Heart right ventricle (tissue), 16 donors: ENCODE results near the gene SPOCK2. TPM values are rescaled to one million over a fixed set of nuclear protein-coding genes. Genes with fewer than 3 reads are reported as not detected.

Experiments used
- ATAC-seq, 8 donors: fragments of 200-7000 bp; cut with Tn5 transposase; one replicate each; pipeline ENCODE4 v1.9.1; 2020; ENCODE audit warnings: mild to moderate bottlenecking in 8 of 8, moderate library complexity in 8 of 8, moderate number of reproducible peaks in 1 of 8
- DNase-seq, 2 donors: peaks; one replicate each; pipeline ENCODE4 v3.0.0-alpha.2; 2020
- H3K27ac ChIP-seq, 10 donors: fragments of 200-600 bp; sonication (generic) in 2 of 10; one replicate each; pipeline versions ENCODE4 v1.5.0 to v1.8.0; 2020 to 2022; ENCODE audit warnings: mild to moderate bottlenecking in 3 of 10
- H3K27me3 ChIP-seq, 7 donors: fragments of 200-600 bp; one replicate each; pipeline ENCODE4 v1.8.0; 2021 to 2022; ENCODE audit warnings: mild to moderate bottlenecking in 2 of 7
- H3K36me3 ChIP-seq, 9 donors: fragments of 200-600 bp; sonication (generic) in 1 of 9; one replicate each; pipeline versions ENCODE4 v1.5.0 to v1.8.0; 2020 to 2022; ENCODE audit warnings: mild to moderate bottlenecking in 2 of 9
- H3K4me1 ChIP-seq, 9 donors: fragments of 200-600 bp; sonication (generic) in 1 of 9; one replicate each; pipeline versions ENCODE4 v1.5.0 to v1.8.0; 2020 to 2022; ENCODE audit warnings: mild to moderate bottlenecking in 4 of 9
- H3K4me3 ChIP-seq, 10 donors: fragments of 200-600 bp; sonication (generic) in 2 of 10; one replicate each; pipeline versions ENCODE4 v1.5.0 to v1.8.0; 2020 to 2022; ENCODE audit warnings: mild to moderate bottlenecking in 7 of 10, moderate library complexity in 2 of 10
- H3K9me3 ChIP-seq, 11 donors: fragments of 200-600 bp in 10 of 11; sonication (generic) in 2 of 11; one replicate each; pipeline versions ENCODE4 v1.5.0 to v1.8.0; 2013 to 2022; ENCODE audit warnings: mild to moderate bottlenecking in 2 of 11, control low read depth in 1 of 11, moderate library complexity in 1 of 11
- CTCF ChIP-seq, 9 donors: fragments of 200-600 bp; sonication (generic) in 2 of 9; IDR thresholded peaks; one replicate each; pipeline versions ENCODE4 v1.5.0 to v1.8.0; 2021 to 2022; ENCODE audit warnings: antibody characterized with exemption in 9 of 9, mild to moderate bottlenecking in 5 of 9, moderate library complexity in 1 of 9
- WGBS, 2 donors: extraction: QIAGEN DNeasy Blood & Tissue Kit; methylation state at CpG; one replicate each; pipeline ENCODE4 v1.1.7; 2013; ENCODE audit warnings: inconsistent platforms in 1 of 2; 5-methylcytosine and 5-hydroxymethylcytosine counted together
- intact Hi-C, 10 donors: fragments of 100-400 bp; cut with DNase I; formaldehyde crosslinking; loops; one replicate each; pipeline versions ENCODE4 v1.11.1 to v1.14.2; 2022
- polyA plus RNA-seq, 2 donors: library from polyadenylated mRNA; stranded (reverse); fragments of 200-250 nt; gene quantifications; one replicate each; pipeline ENCODE4 v1.2.3, GENCODE V29; 2013
- total RNA-seq, 10 donors: library from RNA; stranded (reverse); fragmentation: NEBNext Ultra II Directional in 3 of 10; extraction: Animal tissue kit (Norgen Biotek cat#: 25700) in 3 of 10; gene quantifications; one replicate each; pipeline versions ENCODE4 v1.2.1 to v1.2.4, GENCODE V29; 2021 to 2023
- donor health status: Arrhythmogenic right ventricular cardiomyopathy.
- donor health status: ischemic (EF 13 %, LVEDD 7.1; RV severe dilation, severe dysfunction).
- donor health status: healthy with polysubstance abuse.
- donor health status: DM: no; HTN: yes; CAD: no.
- donor health status: DM: no; HTN: no; CAD: no.
- donor health status: ischemic (EF 25% LVEDD 6.9; RV normal size, moderate dysfunction).
- donor health status: ischemic (EF 25% LVEDD 5.7; RV mildly dilated, moderate dysfunction).
- donor health status: healthy.
- donor health status: DM: yes; HTN: yes; CAD: no.
- donor health status: Ischemic cardiomyopathy.
- donor health status: ischemic (EF 35%, LVEDD 5.7; RV mildly dilated, moderate dysfunction).
- donor health status: nonischemic (EF 11% LVEDD 7.7; RV severe dilation, severe dysfunction).
- donor health status: DM: yes; HTN: yes; CAD: no.
- donor health status: PGD.
- donor health status: ischemic (EF 29% LVEDD 5.4; RV normal size, mild dysfunction).
- donor health status: nonischemic (EF 23%, LVEDD 6.1; RV moderate dilation, normal function).

The SPOCK2 gene
- total and polyA plus RNA-seq, 12 donors = 3.5 to 13.4 (median 6.9) TPM

GRCh38 chr10:72114706-72115450, 26.5 kb upstream of the SPOCK2 start:
- peaks cover 0 to 25% (median 11%) of the 10 kb centered on the region in 9 donors for H3K4me1 ChIP-seq
- DNase-seq = no peak
- WGBS, 2 donors = 76 to 77% methylated on average over 2 of the region's 2 CpGs
- H3K4me3 ChIP-seq = no peak overlapping the region
- intact Hi-C loops = loop anchor here in 1 of 10 donors (10.0 kb wide), 1 partner anchor 110 kb away; no protein-coding TSS in a partner anchor
- peak overlapping the region in 1 of 10 donors; percentile 20 for H3K27ac ChIP-seq
- H3K9me3 ChIP-seq = peaks cover 0 to 10% (median 0%) of the 10 kb centered on the region in 11 donors
- peaks cover 0 to 15% (median 0%) of the 10 kb centered on the region in 9 donors for H3K36me3 ChIP-seq
- no peaks in the 10 kb centered on the region for H3K27me3 ChIP-seq
- no peak for ATAC-seq
- no peak for TF ChIP-seq CTCF (IDR thresholded peaks at IDR 0.05)

- DNase-seq (peak in 1 of 2 donors; percentile 36), ATAC-seq (peak; percentile 62 to 94 (median 84))
- no peaks in the 10 kb centered on the region for H3K27me3 ChIP-seq
- no peak overlapping the region for H3K4me3 ChIP-seq
- H3K36me3 ChIP-seq = no peaks in the 10 kb centered on the region
- 58 to 69% methylated on average over 8 to 11 of the region's 11 CpGs for WGBS, 2 donors
- TF ChIP-seq CTCF (IDR thresholded peaks at IDR 0.05) = no peak
- H3K27ac ChIP-seq = peak overlapping the region; percentile 51 to 81 (median 74)
- peaks cover 7 to 53% (median 25%) of the 10 kb centered on the region in 9 donors for H3K4me1 ChIP-seq
- intact Hi-C loops = loop anchor here in 1 of 10 donors (10.0 kb wide), 1 partner anchor 114 kb away; no protein-coding TSS in a partner anchor
- H3K9me3 ChIP-seq = no peaks in the 10 kb centered on the region
Measured at GRCh38 chr10:72110673-72111401, 22.5 kb upstream of the SPOCK2 start.

- no peak for ATAC-seq
- intact Hi-C loops = loop anchor here in 2 of 10 donors (5.0 to 10.0 kb wide), 2 partner anchors 57 to 115 kb away; no protein-coding TSS in a partner anchor
- H3K27ac ChIP-seq = peak overlapping the region; percentile 51 to 81 (median 74)
Measured at GRCh38 chr10:72109636-72110157, 21.3 kb upstream of the SPOCK2 start.

More at GRCh38 chr10:72109636-72110157, 21.3 kb upstream of the SPOCK2 start:
- no peaks in the 10 kb centered on the region for H3K27me3 ChIP-seq
- H3K4me3 ChIP-seq = no peak overlapping the region
- no peaks in the 10 kb centered on the region for H3K9me3 ChIP-seq
- peaks cover 7 to 54% (median 28%) of the 10 kb centered on the region in 9 donors for H3K4me1 ChIP-seq
- no peak for DNase-seq
- WGBS, 2 donors = 84 to 89% methylated on average over 8 of the region's 8 CpGs
- H3K36me3 ChIP-seq = no peaks in the 10 kb centered on the region
- TF ChIP-seq CTCF (IDR thresholded peaks at IDR 0.05) = no peak
